HG03442 (cell line): ENCODE data around the gene PKM.
"Not testable (repeated sequence)": the region's sequence is repeated elsewhere in the genome, so short reads cannot be mapped to it uniquely, and the experiment has no call there.

Experiments
- ATAC-seq: cut with Tn5 transposase; IDR thresholded peaks from one replicate; pipeline ENCODE4 v1.9.1; 2021; ENCODE audit warnings: mild to moderate bottlenecking, moderate library complexity; ENCODE audit not compliant: unreplicated experiment

The PKM gene

GRCh38 chr15:72179950-72180581 is 50.9 kb downstream of the PKM start:
- ATAC-seq, result no peak

DNA sequence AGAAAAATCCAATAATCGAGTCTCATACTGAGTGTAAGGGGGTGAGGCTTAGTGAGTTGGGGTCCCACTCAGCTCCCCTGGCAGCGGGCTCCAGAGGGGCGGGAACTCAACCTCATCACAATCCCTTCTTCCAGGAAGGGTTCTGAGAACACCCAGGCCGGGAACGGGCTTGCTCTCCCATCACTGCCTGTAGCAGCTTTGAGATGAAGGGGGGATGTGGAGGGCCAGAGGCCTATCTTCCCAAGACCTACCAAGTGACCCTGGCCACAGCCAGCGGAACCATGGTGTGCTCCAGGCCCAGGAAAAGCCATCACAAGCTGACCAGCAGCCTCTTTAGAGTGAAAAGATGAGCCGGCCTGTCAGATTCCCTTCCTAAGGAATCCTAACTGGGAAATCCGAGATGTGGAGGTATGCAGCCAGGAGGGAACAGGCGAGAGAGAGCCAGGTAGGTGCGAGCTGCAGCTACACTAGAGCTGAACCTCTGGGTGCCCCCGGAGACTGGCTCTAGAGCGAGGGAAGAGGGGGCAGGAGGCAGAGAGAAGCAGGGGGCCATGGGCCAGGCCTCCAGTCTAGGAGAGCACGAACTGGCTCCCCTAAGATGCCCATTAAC is 51.9 kb downstream of the PKM start:
- no peak for ATAC-seq

DNA sequence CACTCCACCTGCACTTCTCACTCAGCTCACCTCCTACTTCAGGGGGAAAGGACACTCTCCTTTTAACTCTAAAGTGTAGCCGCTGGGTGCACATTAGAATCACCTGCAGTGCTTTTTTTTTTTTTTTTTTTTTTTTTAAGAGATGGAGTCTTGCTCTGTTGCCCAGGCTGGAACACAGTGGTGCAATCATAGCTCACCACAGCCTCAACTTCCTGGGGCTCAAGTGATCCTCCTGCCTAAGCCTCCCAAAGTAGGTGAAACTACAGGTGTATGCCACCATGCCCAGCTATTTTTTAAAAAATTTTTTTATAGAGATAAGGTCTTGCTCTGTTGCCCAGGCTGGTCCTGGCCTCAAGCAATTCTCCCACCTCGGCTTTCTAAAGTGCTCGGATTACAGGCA is 54.2 kb downstream of the PKM start:
- no peak for ATAC-seq

GRCh38 chr15:72176159-72176558 is 54.8 kb downstream of the PKM start:
- ATAC-seq, result no peak

GRCh38 chr15:72175186-72176044 is 55.6 kb downstream of the PKM start:
- no peak for ATAC-seq

- no peak for ATAC-seq
These were observed 56.3 kb downstream of the PKM start for GRCh38 chr15:72174551-72175165.

DNA sequence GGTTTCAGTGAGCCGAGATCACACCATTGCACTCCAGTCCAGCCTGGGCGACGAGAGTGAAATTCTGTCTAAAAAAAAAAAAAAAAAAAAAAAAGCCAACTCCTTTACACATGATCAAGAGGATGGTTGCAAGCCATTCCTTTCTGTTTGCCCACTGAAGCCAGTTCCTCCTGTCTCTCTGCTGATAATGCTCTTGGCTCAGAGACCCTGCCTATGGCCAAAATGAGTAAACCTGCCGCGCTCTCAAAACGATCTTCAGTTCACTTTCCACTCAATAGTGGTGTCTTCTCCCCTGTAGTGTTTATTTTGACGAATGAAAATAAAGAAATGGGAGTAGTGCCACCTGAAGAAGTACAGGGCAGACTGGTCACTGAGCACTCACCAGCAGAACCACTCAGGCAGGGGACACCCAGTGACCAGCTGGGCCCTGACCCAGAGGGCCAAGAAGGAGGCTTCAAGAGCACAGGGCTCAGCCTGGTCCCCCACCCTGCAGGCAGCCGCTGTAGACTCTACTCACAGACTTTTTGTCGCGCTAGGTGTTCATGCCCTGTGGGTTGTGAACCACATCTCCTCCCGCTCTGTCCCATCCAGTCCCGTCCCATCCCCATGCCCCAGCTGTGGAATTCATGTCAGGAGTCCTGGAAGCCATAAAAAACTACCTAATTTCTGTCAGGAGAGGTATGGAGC is 57.0 kb downstream of the PKM start:
- ATAC-seq, result no peak

- no peak for ATAC-seq
These were observed 57.6 kb downstream of the PKM start for GRCh38 chr15:72173401-72173800.

GRCh38 chr15:72172796-72173195 is 58.2 kb downstream of the PKM start:
- ATAC-seq, result no peak

DNA sequence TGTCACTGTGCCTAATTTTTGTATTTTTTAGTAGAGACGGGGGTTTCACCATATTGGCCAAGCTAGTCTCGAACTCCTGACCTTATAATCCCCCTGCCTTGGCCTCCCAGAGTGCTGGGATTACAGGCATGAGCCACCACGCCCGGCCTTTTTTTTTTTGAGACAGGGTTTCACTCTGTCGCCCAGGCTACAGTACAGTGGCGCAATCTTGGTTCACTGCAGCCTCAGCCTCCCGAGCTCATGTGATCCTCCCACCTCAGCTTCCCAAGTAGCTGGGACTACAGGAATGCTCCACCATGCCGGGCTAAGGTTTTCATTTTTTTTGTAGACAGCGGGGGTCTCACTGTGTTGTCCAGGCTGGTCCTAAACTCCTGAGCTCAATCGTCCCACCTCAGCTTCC is 59.0 kb downstream of the PKM start:
- ATAC-seq, result not testable (repeated sequence)

DNA sequence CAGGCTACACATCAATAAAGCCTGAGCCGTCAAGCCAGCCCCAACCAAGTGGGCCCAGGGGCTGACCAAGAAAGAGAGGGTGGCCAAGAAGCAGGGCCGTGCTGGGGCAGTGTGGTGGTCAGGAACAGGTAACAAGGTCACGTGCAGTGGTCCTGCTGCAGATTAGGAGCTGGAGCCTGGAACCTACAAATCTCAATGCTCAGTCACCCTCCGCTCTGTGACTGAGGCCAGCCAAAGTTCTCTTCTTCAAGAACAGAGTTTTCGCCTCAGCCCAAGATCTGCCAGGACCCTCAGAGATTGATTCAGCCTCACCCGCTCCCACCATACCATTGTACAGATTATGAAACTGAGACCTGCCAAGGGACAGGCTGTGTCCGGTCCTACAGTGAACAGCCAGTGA is 60.3 kb downstream of the PKM start:
- no peak for ATAC-seq

DNA sequence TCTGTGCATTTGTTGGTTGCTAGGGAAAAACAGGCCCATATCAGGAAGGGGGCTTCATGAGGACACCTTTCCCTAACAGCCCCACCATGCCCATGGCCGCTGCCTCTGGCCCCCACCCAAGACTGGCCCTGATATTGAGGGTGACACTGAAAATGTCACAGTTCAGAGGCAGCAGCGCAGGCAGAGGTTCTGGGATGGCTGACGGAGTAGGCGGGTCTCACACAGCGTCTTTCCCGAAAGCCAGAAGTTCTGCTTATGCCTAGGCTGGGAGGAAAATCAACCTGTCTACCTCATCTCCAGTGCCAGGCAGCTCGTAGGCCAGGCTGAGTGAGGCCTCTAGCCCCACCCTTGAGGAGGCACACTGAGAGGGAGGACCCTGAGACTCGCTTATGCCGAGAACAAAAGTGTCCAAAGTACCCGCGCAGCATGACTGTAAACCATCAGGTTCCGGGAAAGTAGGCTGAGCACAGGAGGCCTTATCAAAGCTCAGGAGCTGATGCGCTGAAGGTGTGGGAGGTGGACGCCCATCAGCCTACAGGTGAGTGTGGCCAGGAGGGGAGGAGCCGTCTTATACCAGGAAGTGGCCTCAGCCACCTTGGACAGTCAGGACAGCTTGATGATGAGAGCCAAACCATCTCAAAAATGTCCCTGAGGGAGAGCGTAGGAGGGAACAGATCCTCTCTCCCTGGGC is 60.9 kb downstream of the PKM start:
- ATAC-seq, result no peak

DNA sequence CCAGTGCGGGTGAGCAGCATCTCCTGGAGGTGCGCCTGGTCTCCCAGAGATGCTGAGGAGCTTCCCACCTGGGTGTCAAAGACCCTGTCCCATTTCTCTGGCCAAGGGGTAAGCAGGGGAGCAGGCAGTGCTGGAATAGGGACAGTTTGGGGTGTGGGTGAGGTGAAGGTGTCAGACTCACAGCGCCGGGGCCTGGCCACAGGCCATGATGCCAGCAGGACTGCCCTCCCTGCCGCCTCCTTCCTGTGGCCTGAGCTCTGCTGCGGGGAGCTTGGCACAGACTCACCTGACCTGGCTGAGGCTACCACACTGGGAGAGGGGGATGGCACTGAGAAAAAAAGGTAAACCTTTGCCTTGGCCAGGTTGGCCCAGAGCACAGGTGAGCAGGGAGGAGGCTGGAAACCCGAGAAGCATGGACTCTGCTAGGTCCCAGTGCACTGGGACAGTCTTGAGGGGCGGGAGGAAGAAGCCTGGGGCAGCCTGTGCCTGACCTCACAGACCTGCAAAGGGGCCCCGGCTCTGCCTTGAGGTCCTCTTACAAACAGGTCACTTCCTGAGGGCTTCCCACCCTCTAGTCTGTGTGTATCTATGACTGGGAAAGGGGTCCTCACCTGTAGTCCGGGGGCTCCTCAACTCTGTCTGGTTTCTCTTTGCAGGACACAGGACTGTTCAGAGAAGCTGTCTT is 61.6 kb downstream of the PKM start:
- ATAC-seq, result no peak

GRCh38 chr15:72168808-72169190 is 62.2 kb downstream of the PKM start:
- ATAC-seq, result no peak

GRCh38 chr15:72168131-72168807 is 62.7 kb downstream of the PKM start:
- no peak for ATAC-seq

- ATAC-seq, result no peak
These were observed 63.5 kb downstream of the PKM start for GRCh38 chr15:72167445-72167844.

- no peak for ATAC-seq
These were observed 64.1 kb downstream of the PKM start for GRCh38 chr15:72166716-72167417.

GRCh38 chr15:72163719-72164118 is 67.3 kb downstream of the PKM start:
- no peak for ATAC-seq

- ATAC-seq, result no peak
These were observed 68.4 kb downstream of the PKM start for GRCh38 chr15:72162569-72162968.
